GDM1 (cell line): ENCODE measurements around the gene RGS1.
A peak's percentile ranks its signal among the peaks of the same experiment; 100 is the strongest.
"Not testable (repeated sequence)": the region's sequence is repeated elsewhere in the genome, so short reads cannot be mapped to it uniquely, and the experiment has no call there.

ENCODE experiments used
- DNase-seq: peaks from one replicate; lab custom pipeline; 2025; lab: John Stamatoyannopoulos, UW

The RGS1 gene

GRCh38 chr1:192575499-192576189, at the start of gene RGS1:
Gene RGS1 (plus strand): TSS chr1:192575773. CDS start chr1:192575793, 20 bp downstream.
- DNase-seq, result peak; percentile 47

- DNase-seq, result no peak
These were observed 48.3 kb upstream of the RGS1 start for GRCh38 chr1:192527111-192527795.

GRCh38 chr1:192527950-192528349, 47.6 kb upstream of the RGS1 start:
- no peak for DNase-seq

- no peak for DNase-seq
These were observed 46.4 kb upstream of the RGS1 start for GRCh38 chr1:192529031-192529755.

- DNase-seq, result no peak
These were observed 45.8 kb upstream of the RGS1 start for GRCh38 chr1:192529811-192530210.

GRCh38 chr1:192530254-192530653, 45.3 kb upstream of the RGS1 start:
- DNase-seq, result no peak

- DNase-seq, result not testable (repeated sequence)
These were observed 44.4 kb upstream of the RGS1 start for GRCh38 chr1:192531037-192531703.

- no peak for DNase-seq
These were observed 40.9 kb upstream of the RGS1 start for GRCh38 chr1:192534666-192535065.

- no peak for DNase-seq
These were observed 39.5 kb upstream of the RGS1 start for GRCh38 chr1:192535916-192536664.

- DNase-seq, result no peak
These were observed 36.9 kb upstream of the RGS1 start for GRCh38 chr1:192538407-192539296.

- no peak for DNase-seq
These were observed 36.1 kb upstream of the RGS1 start for GRCh38 chr1:192539297-192540092.

GRCh38 chr1:192543445-192543844, 32.1 kb upstream of the RGS1 start:
- no peak for DNase-seq

- no peak for DNase-seq
These were observed 29.6 kb upstream of the RGS1 start for GRCh38 chr1:192545896-192546521.

- DNase-seq, result no peak
These were observed 28.9 kb upstream of the RGS1 start for GRCh38 chr1:192546596-192547190.

- no peak for DNase-seq
These were observed 28.1 kb upstream of the RGS1 start for GRCh38 chr1:192547501-192547900.

GRCh38 chr1:192549937-192550336, 25.6 kb upstream of the RGS1 start:
- DNase-seq, result no peak

GRCh38 chr1:192550922-192551534, 24.5 kb upstream of the RGS1 start:
- DNase-seq, result no peak

- DNase-seq, result no peak
These were observed 22.8 kb upstream of the RGS1 start for GRCh38 chr1:192552760-192553191.
